ENCODE results near the gene SNTA1.
"Not testable (repeated sequence)": the region's sequence is repeated elsewhere in the genome, so short reads cannot be mapped to it uniquely, and the experiment has no call there.

SNTA1 gene

GRCh38 chr20:33488201-33488600 is 44.6 kb upstream of the SNTA1 start:
- DNase-seq (ENCODE audit: low read depth, low spot score): no peak
- CTCF ChIA-PET: interaction anchor here (1.9 kb wide), 1 partner anchor 165 kb away, joined by 7 read pairs; no protein-coding TSS in a partner anchor
- POLR2A ChIA-PET: no interaction called here

GRCh38 chr20:33483186-33483585 is 39.6 kb upstream of the SNTA1 start:
- POLR2A ChIA-PET; H3K4me3 ChIP-seq (ENCODE audit: low read depth, low read length); CTCF ChIA-PET; DNase-seq (ENCODE audit: low read depth, low spot score): not testable (repeated sequence)

More at GRCh38 chr20:33488201-33488600, 44.6 kb upstream of the SNTA1 start:
- no peak for TF ChIP-seq CTCF (IDR thresholded peaks at IDR 0.05; ENCODE audit: insufficient read depth, low read length, missing control alignments)
- H3K4me3 ChIP-seq (ENCODE audit: low read depth, low read length): no peak overlapping the region

- no peak for TF ChIP-seq CTCF (IDR thresholded peaks at IDR 0.05; ENCODE audit: insufficient read depth, low read length, missing control alignments)
- H3K4me3 ChIP-seq (ENCODE audit: low read depth, low read length): no peak overlapping the region
- ChIA-PET POLR2A (no interaction called here), CTCF (no interaction called here)
- no peak for DNase-seq (ENCODE audit: low read depth, low spot score)
These were observed 39.0 kb upstream of the SNTA1 start for GRCh38 chr20:33482581-33482980.

GRCh38 chr20:33481431-33481941 is 37.9 kb upstream of the SNTA1 start:
- TF ChIP-seq CTCF (IDR thresholded peaks at IDR 0.05; ENCODE audit: insufficient read depth, low read length, missing control alignments): no peak
- CTCF ChIA-PET: no interaction called here
- no peak overlapping the region for H3K4me3 ChIP-seq (ENCODE audit: low read depth, low read length)
- POLR2A ChIA-PET: no interaction called here
- no peak for DNase-seq (ENCODE audit: low read depth, low spot score)

GRCh38 chr20:33480048-33480447 is 36.5 kb upstream of the SNTA1 start:
- TF ChIP-seq CTCF (IDR thresholded peaks at IDR 0.05; ENCODE audit: insufficient read depth, low read length, missing control alignments): no peak
- H3K4me3 ChIP-seq (ENCODE audit: low read depth, low read length): no peak overlapping the region
- ChIA-PET CTCF (interaction anchor here (1.0 kb wide), 1 partner anchor 12 kb away, joined by 3 read pairs; no protein-coding TSS in a partner anchor), POLR2A (no interaction called here)
- DNase-seq (ENCODE audit: low read depth, low spot score): no peak

GRCh38 chr20:33477386-33478234 is 34.0 kb upstream of the SNTA1 start:
- no peak for DNase-seq (ENCODE audit: low read depth, low spot score)
- H3K4me3 ChIP-seq (ENCODE audit: low read depth, low read length): no peak overlapping the region
- POLR2A ChIA-PET: no interaction called here
- CTCF ChIA-PET: no interaction called here
- TF ChIP-seq CTCF (IDR thresholded peaks at IDR 0.05; ENCODE audit: insufficient read depth, low read length, missing control alignments): no peak
